Fibroblast of lung (primary cell): Measurements from ENCODE around the gene CABP1.

Source experiments
- EZH2 ChIP-seq: IDR thresholded peaks from 2 replicates; pipeline ENCODE4 v1.5.1; 2012; ENCODE audit warnings: low read length, control low read depth, mild to moderate bottlenecking; ENCODE audit errors: missing control alignments
- TF ChIP-seq, protein P1 (sequence below), 2 donors: IDR thresholded peaks in 1 of 2; conservative IDR thresholded peaks in 1 of 2; 1 replicate in 1 of 2; 2 replicates in 1 of 2; pipeline ENCODE4 v1.5.1; 2011 to 2012; ENCODE audit warnings: low read length in 2 of 2, control low read depth in 1 of 2, inconsistent platforms in 1 of 2, low read depth in 1 of 2, mild to moderate bottlenecking in 1 of 2

DNA sequence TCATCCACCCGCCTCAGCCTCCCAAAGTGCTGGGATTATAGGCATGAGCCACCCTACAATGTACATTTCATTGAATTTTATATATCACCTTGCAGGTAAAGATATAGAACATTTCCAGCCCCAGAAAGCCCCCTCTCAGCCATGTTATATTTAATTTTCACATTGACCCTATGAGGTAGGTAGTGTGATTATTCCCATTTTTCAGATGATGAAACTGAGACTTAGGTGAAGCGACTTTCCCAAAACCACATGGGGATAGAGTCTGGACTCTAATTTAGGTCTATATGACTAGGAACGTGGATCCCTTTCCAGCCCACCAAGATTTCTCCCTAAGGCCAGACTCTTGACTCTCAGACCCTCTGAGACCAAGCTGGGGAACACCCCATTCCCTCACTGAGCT lies 43.5 kb upstream of the CABP1 start:
- TF ChIP-seq, protein P1, sequence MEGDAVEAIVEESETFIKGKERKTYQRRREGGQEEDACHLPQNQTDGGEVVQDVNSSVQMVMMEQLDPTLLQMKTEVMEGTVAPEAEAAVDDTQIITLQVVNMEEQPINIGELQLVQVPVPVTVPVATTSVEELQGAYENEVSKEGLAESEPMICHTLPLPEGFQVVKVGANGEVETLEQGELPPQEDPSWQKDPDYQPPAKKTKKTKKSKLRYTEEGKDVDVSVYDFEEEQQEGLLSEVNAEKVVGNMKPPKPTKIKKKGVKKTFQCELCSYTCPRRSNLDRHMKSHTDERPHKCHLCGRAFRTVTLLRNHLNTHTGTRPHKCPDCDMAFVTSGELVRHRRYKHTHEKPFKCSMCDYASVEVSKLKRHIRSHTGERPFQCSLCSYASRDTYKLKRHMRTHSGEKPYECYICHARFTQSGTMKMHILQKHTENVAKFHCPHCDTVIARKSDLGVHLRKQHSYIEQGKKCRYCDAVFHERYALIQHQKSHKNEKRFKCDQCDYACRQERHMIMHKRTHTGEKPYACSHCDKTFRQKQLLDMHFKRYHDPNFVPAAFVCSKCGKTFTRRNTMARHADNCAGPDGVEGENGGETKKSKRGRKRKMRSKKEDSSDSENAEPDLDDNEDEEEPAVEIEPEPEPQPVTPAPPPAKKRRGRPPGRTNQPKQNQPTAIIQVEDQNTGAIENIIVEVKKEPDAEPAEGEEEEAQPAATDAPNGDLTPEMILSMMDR (conservative IDR thresholded peaks at IDR 0.05 in 1 of 2, IDR thresholded peaks at IDR 0.05 in 1 of 2; ENCODE audit: low read depth in 1 of 2, low read length in 2 of 2): no peak
- TF ChIP-seq EZH2: no peak
